HL-60 (cell line): ENCODE data around the gene RTTN.

Experiments
- CTCF ChIP-seq: IDR thresholded peaks from one replicate; pipeline ENCODE4 v1.5.1; 2011; ENCODE audit warnings: low read length, control low read depth, inconsistent platforms; ENCODE audit not compliant: insufficient read depth
- GABPA ChIP-seq: IDR thresholded peaks from 2 replicates; pipeline ENCODE4 v1.6.1; 2012; ENCODE audit warnings: low read depth
- POLR2AphosphoS5 ChIP-seq: IDR thresholded peaks from 2 replicates; pipeline ENCODE4 v1.6.1; 2012; ENCODE audit warnings: low read depth
- TF ChIP-seq, protein P1 (sequence below): IDR thresholded peaks from 2 replicates; pipeline ENCODE4 v1.6.1; 2012; ENCODE audit warnings: low read depth; ENCODE audit not compliant: insufficient replicate concordance

DNA sequence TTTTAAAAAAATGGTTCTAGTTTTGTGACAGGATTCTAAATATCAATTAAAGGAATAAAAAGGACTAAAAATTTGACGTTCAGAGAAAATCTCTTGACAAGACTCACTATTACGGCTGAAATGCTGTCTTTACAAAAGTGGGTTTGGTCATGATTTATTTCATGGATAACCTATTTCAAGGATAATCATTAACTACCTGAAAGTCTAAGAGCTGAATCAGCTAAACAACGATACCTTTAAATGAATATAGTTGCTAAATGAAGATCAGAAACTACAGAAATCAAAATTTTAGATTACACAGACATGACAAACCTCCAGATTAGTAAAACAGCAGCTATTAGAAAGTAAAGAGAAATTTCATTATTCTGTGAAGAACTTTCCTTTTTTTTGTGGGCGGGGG is 35.7 kb downstream of the RTTN start:
- TF ChIP-seq CTCF, result no peak
- no peak for TF ChIP-seq POLR2AphosphoS5
- TF ChIP-seq, protein P1, sequence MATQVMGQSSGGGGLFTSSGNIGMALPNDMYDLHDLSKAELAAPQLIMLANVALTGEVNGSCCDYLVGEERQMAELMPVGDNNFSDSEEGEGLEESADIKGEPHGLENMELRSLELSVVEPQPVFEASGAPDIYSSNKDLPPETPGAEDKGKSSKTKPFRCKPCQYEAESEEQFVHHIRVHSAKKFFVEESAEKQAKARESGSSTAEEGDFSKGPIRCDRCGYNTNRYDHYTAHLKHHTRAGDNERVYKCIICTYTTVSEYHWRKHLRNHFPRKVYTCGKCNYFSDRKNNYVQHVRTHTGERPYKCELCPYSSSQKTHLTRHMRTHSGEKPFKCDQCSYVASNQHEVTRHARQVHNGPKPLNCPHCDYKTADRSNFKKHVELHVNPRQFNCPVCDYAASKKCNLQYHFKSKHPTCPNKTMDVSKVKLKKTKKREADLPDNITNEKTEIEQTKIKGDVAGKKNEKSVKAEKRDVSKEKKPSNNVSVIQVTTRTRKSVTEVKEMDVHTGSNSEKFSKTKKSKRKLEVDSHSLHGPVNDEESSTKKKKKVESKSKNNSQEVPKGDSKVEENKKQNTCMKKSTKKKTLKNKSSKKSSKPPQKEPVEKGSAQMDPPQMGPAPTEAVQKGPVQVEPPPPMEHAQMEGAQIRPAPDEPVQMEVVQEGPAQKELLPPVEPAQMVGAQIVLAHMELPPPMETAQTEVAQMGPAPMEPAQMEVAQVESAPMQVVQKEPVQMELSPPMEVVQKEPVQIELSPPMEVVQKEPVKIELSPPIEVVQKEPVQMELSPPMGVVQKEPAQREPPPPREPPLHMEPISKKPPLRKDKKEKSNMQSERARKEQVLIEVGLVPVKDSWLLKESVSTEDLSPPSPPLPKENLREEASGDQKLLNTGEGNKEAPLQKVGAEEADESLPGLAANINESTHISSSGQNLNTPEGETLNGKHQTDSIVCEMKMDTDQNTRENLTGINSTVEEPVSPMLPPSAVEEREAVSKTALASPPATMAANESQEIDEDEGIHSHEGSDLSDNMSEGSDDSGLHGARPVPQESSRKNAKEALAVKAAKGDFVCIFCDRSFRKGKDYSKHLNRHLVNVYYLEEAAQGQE, result no peak
- TF ChIP-seq GABPA, result no peak
